Effector memory CD8-positive, alpha-beta T cell (primary cell): ENCODE results near the gene OR7G3.

Experiments
- ATAC-seq: fragments of 150-1000 bp; cut with Tn5 transposase; replicated peaks from 2 replicates; pipeline ENCODE4 v1.10.0; 2021; ENCODE audit warnings: mild to moderate bottlenecking, moderate library complexity
- DNase-seq, 3 experiments: peaks; one replicate each; pipeline ENCODE4 v3.0.0; 2021
- H3K27ac Mint-ChIP-seq, 2 donors: one replicate each; pipeline ENCODE4 v1.8.0; 2022; ENCODE audit warnings: mild to moderate bottlenecking in 2 of 2, mixed read lengths in 2 of 2, moderate library complexity in 2 of 2
- H3K27me3 Mint-ChIP-seq, 2 donors: one replicate each; pipeline ENCODE4 v1.8.0; 2022; ENCODE audit warnings: mixed read lengths in 2 of 2
- H3K36me3 Mint-ChIP-seq: one replicate; pipeline ENCODE4 v1.8.0; 2022; ENCODE audit warnings: mild to moderate bottlenecking, moderate library complexity, mixed read lengths; ENCODE audit not compliant: insufficient read depth
- H3K4me1 Mint-ChIP-seq, 2 donors: one replicate each; pipeline ENCODE4 v1.8.0; 2022; ENCODE audit warnings: low read depth in 2 of 2, mixed read lengths in 2 of 2
- H3K4me3 Mint-ChIP-seq, 2 donors: one replicate each; pipeline ENCODE4 v1.8.0; 2022; ENCODE audit warnings: mild to moderate bottlenecking in 2 of 2, mixed read lengths in 2 of 2, moderate library complexity in 2 of 2
- H3K9me3 Mint-ChIP-seq, 2 donors: one replicate each; pipeline ENCODE4 v1.8.0; 2022; ENCODE audit warnings: mixed read lengths in 2 of 2

OR7G3 gene

GRCh38 chr19:9144920-9145319 is 18.2 kb upstream of the OR7G3 start:
- peaks cover 48 to 75% of the 10 kb centered on the region in 2 donors for H3K4me1 Mint-ChIP-seq
- no peaks in the 10 kb centered on the region for H3K9me3 Mint-ChIP-seq
- ATAC-seq = no peak
- no peak overlapping the region for H3K4me3 Mint-ChIP-seq
- no peak for DNase-seq
- H3K27me3 Mint-ChIP-seq = no peaks in the 10 kb centered on the region
- H3K36me3 Mint-ChIP-seq = peaks cover 36% of the 10 kb centered on the region
- H3K27ac Mint-ChIP-seq = no peak overlapping the region

- DNase-seq (peak; percentile 87 to 91 (median 90)), ATAC-seq (peak; percentile 92)
- Mint-ChIP-seq H3K4me1 (peaks cover 33 to 51% of the 10 kb centered on the region in 2 donors), H3K27ac (peak within 1 kb of the TSS; percentile 99), H3K27me3 (no peaks in the 10 kb centered on the region), H3K36me3 (peaks cover 26% of the 10 kb centered on the region), H3K4me3 (peak within 1 kb of the TSS; percentile 98 to 100), H3K9me3 (no peaks in the 10 kb centered on the region)
These were observed 13.6 kb upstream of the OR7G3 start, which contains the start of gene ZNF317 for GRCh38 chr19:9140159-9140874. Gene ZNF317, plus strand, starts transcription at chr19:9140397. Its CDS starts 15,620 bp downstream, at chr19:9156017.

- H3K36me3 Mint-ChIP-seq = peaks cover 26% of the 10 kb centered on the region
- DNase-seq (no peak), ATAC-seq (peak; percentile 7)
- no peaks in the 10 kb centered on the region for H3K9me3 Mint-ChIP-seq
- peaks cover 31 to 49% of the 10 kb centered on the region in 2 donors for H3K4me1 Mint-ChIP-seq
- H3K4me3 Mint-ChIP-seq = peak overlapping the region; percentile 98 to 100
- H3K27ac Mint-ChIP-seq = peak overlapping the region; percentile 99
- H3K27me3 Mint-ChIP-seq = no peaks in the 10 kb centered on the region
These were observed 12.9 kb upstream of the OR7G3 start for GRCh38 chr19:9139609-9140158.

GRCh38 chr19:9132422-9132821 is 5.7 kb upstream of the OR7G3 start:
- ATAC-seq (no peak), DNase-seq (no peak)
- H3K27ac Mint-ChIP-seq = no peak overlapping the region
- no peak overlapping the region for H3K4me3 Mint-ChIP-seq
- H3K4me1 Mint-ChIP-seq = peaks cover 4 to 8% of the 10 kb centered on the region in 2 donors
- H3K36me3 Mint-ChIP-seq = peaks cover 4% of the 10 kb centered on the region
- H3K9me3 Mint-ChIP-seq = no peaks in the 10 kb centered on the region
- peaks cover 7% of the 10 kb centered on the region in 2 donors for H3K27me3 Mint-ChIP-seq

GRCh38 chr19:9130965-9131364 is 4.2 kb upstream of the OR7G3 start:
- no peak for DNase-seq
- Mint-ChIP-seq H3K36me3 (peaks cover 6% of the 10 kb centered on the region), H3K27me3 (peaks cover 22% of the 10 kb centered on the region in 2 donors), H3K27ac (no peak overlapping the region), H3K4me3 (no peak overlapping the region), H3K9me3 (no peaks in the 10 kb centered on the region), H3K4me1 (peaks cover 2 to 4% of the 10 kb centered on the region in 2 donors)
- no peak for ATAC-seq

GRCh38 chr19:9128171-9128570 is 1.4 kb upstream of the OR7G3 start:
- peaks cover 2 to 4% of the 10 kb centered on the region in 2 donors for H3K4me1 Mint-ChIP-seq
- no peak overlapping the region for H3K4me3 Mint-ChIP-seq
- H3K9me3 Mint-ChIP-seq = no peaks in the 10 kb centered on the region
- H3K27ac Mint-ChIP-seq = no peak overlapping the region
- H3K27me3 Mint-ChIP-seq = peaks cover 25 to 32% of the 10 kb centered on the region in 2 donors
- ATAC-seq (no peak), DNase-seq (no peak)
- peaks cover 6% of the 10 kb centered on the region for H3K36me3 Mint-ChIP-seq

- Mint-ChIP-seq H3K27ac (no peak overlapping the region), H3K4me1 (no peaks in the 10 kb centered on the region), H3K9me3 (no peaks in the 10 kb centered on the region), H3K36me3 (no peaks in the 10 kb centered on the region), H3K27me3 (peaks cover 24 to 45% of the 10 kb centered on the region in 2 donors), H3K4me3 (no peak overlapping the region)
- ATAC-seq (no peak), DNase-seq (no peak)
These were observed 10.2 kb downstream of the OR7G3 start for GRCh38 chr19:9116547-9116946.

- Mint-ChIP-seq H3K4me3 (no peak within 1 kb of the TSS), H3K4me1 (no peaks in the 10 kb centered on the region), H3K27me3 (peaks cover 16 to 39% of the 10 kb centered on the region in 2 donors), H3K36me3 (no peaks in the 10 kb centered on the region), H3K27ac (no peak within 1 kb of the TSS), H3K9me3 (no peaks in the 10 kb centered on the region)
- no peak for DNase-seq
- no peak for ATAC-seq
These were observed 11.4 kb downstream of the OR7G3 start, which contains the start of gene OR7G1 for GRCh38 chr19:9115307-9115813. Gene OR7G1, minus strand, starts transcription at chr19:9115763. Its CDS starts 0 bp downstream, at chr19:9115763.

GRCh38 chr19:9109959-9110358 is 16.8 kb downstream of the OR7G3 start:
- H3K4me1 Mint-ChIP-seq = no peaks in the 10 kb centered on the region
- no peaks in the 10 kb centered on the region for H3K9me3 Mint-ChIP-seq
- DNase-seq = no peak
- no peak for ATAC-seq
- no peaks in the 10 kb centered on the region for H3K36me3 Mint-ChIP-seq
- H3K27ac Mint-ChIP-seq = no peak overlapping the region
- H3K27me3 Mint-ChIP-seq = peaks cover 19 to 49% of the 10 kb centered on the region in 2 donors
- H3K4me3 Mint-ChIP-seq = no peak overlapping the region

GRCh38 chr19:9107375-9107774 is 19.4 kb downstream of the OR7G3 start, which contains the start of gene OR7G2:
Gene OR7G2, minus strand, starts transcription at chr19:9107475. Its CDS starts 4,232 bp downstream, at chr19:9103243.
- no peaks in the 10 kb centered on the region for H3K9me3 Mint-ChIP-seq
- H3K36me3 Mint-ChIP-seq = no peaks in the 10 kb centered on the region
- no peak for ATAC-seq
- DNase-seq = no peak
- H3K4me3 Mint-ChIP-seq = no peak within 1 kb of the TSS
- no peaks in the 10 kb centered on the region for H3K4me1 Mint-ChIP-seq
- H3K27ac Mint-ChIP-seq = no peak within 1 kb of the TSS
- peaks cover 22 to 49% of the 10 kb centered on the region in 2 donors for H3K27me3 Mint-ChIP-seq

GRCh38 chr19:9086761-9087160 is 40.0 kb downstream of the OR7G3 start, which contains the start of gene OR1M1:
Gene OR1M1, plus strand, starts transcription at chr19:9087061. Its CDS starts 6,184 bp downstream, at chr19:9093245.
- ATAC-seq (no peak), DNase-seq (no peak)
- H3K4me3 Mint-ChIP-seq = no peak within 1 kb of the TSS
- H3K9me3 Mint-ChIP-seq = no peaks in the 10 kb centered on the region
- H3K27ac Mint-ChIP-seq = no peak within 1 kb of the TSS
- H3K4me1 Mint-ChIP-seq = no peaks in the 10 kb centered on the region
- no peaks in the 10 kb centered on the region for H3K36me3 Mint-ChIP-seq
- H3K27me3 Mint-ChIP-seq = peaks cover 28 to 56% of the 10 kb centered on the region in 2 donors

GRCh38 chr19:9078651-9079050 is 48.1 kb downstream of the OR7G3 start:
- Mint-ChIP-seq H3K9me3 (no peaks in the 10 kb centered on the region), H3K4me3 (no peak overlapping the region), H3K27ac (no peak overlapping the region), H3K36me3 (no peaks in the 10 kb centered on the region), H3K27me3 (peaks cover 0 to 9% of the 10 kb centered on the region in 2 donors), H3K4me1 (peaks cover 3 to 4% of the 10 kb centered on the region in 2 donors)
- no peak for DNase-seq
- ATAC-seq = no peak

- Mint-ChIP-seq H3K27me3 (no peaks in the 10 kb centered on the region), H3K27ac (no peak overlapping the region), H3K4me3 (no peak overlapping the region), H3K9me3 (no peaks in the 10 kb centered on the region), H3K4me1 (peaks cover 3 to 4% of the 10 kb centered on the region in 2 donors), H3K36me3 (no peaks in the 10 kb centered on the region)
- ATAC-seq (no peak), DNase-seq (no peak)
These were observed 49.8 kb downstream of the OR7G3 start for GRCh38 chr19:9076901-9077300.
